ENCODE measurements around the gene ELFN1. TPM values are rescaled to one million over a fixed set of nuclear protein-coding genes. Genes with fewer than 3 reads are reported as not detected.

Gene ELFN1
- total and polyA plus RNA-seq, 9 of the 15 experiments (the other 6 are each of a cell fraction or from before 2014, with no cell fraction given), result 0.04 to 0.64 (median 0.18) TPM; not detected in 2

DNA sequence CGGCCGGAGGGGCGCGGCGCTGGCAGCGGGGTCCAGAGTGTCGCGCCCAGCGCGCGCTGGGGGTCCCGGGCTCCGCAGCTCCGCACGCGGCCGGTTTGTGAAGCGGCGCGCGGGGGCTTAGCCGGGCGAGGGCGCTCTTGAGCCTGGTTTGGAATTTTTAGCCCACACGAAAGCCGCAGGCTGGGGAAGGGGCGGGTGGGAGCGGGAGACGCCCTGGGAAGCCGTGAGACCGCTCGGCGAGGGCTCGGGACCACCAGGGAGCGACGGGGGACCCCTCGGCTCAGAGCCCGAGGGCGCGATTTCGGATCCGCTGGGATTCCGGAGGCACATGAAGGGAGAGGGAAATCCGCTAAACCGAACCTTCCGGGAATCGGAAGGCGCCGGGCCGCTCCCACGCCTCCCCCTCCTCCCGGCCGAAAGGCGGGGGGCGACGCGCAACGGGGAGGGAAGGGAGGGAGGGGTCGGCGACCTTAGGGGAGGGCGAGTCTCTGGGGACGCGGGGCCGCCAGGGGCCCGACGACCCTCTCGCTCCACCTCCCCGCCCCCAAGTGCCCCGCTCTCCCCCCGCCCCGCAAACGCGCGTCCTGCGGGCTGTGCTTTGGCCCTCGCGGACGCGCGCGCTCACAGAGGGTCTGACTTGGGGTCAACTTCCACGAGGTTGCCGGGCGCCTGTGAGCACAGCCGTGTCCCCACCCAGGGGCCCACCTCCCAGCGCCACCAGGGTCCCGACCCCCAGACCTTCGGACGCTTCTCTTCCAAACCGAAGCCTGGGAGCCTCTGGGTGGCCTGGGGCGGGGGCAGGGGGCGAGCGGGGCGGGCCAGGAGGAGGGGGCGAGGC is 5.1 kb upstream of the ELFN1 start (continued):
- TF ChIP-seq RBM22 (IDR thresholded peaks at IDR 0.05; ENCODE audit: low read depth, low read length, poor library complexity, severe bottlenecking) (no peak), KAT7 (CRISPR knock-in tag; IDR thresholded peaks at IDR 0.05; ENCODE audit: borderline replicate concordance) (no peak), SNRNP70 (optimal IDR thresholded peaks at IDR 0.05; ENCODE audit: low read depth, low read length) (no peak), XRCC3 (IDR thresholded peaks at IDR 0.05) (no peak), ZBTB12 (CRISPR knock-in tag; IDR thresholded peaks at IDR 0.05) (no peak), GABPA (tag; conservative IDR thresholded peaks at IDR 0.05; ENCODE audit: low read depth) (no peak), CAMTA2 (CRISPR knock-in tag; conservative IDR thresholded peaks at IDR 0.05) (no peak), ZNF277 (CRISPR knock-in tag; IDR thresholded peaks at IDR 0.05; ENCODE audit: borderline replicate concordance) (no peak), MAZ (CRISPR knock-in tag; conservative IDR thresholded peaks at IDR 0.05 in 1 of 2, IDR thresholded peaks at IDR 0.05 in 1 of 2) (peak; percentile 37 to 43; a peak in 2 of 4 replicates), TEAD4 (IDR thresholded peaks at IDR 0.05; ENCODE audit: low read length) (no peak), TEAD4 (CRISPR knock-in tag; IDR thresholded peaks at IDR 0.05; ENCODE audit: borderline replicate concordance) (no peak), ZNF263 (CRISPR knock-in tag; IDR thresholded peaks at IDR 0.05; ENCODE audit: borderline replicate concordance) (0 out of 2 replicates have a peak, but pooled peaks have one; percentile 42), GTF2A2 (tag; IDR thresholded peaks at IDR 0.05) (no peak), HINFP (tag; conservative IDR thresholded peaks at IDR 0.05; ENCODE audit: low read depth) (no peak), POLR3G (IDR thresholded peaks at IDR 0.05; ENCODE audit: extremely low read depth, insufficient read length, insufficient replicate concordance) (no peak), PTRF (tag; IDR thresholded peaks at IDR 0.05) (no peak), E2F4 (CRISPR knock-in tag; IDR thresholded peaks at IDR 0.05; ENCODE audit: low read depth) (no peak)
- TF ChIP-seq, protein P1, sequence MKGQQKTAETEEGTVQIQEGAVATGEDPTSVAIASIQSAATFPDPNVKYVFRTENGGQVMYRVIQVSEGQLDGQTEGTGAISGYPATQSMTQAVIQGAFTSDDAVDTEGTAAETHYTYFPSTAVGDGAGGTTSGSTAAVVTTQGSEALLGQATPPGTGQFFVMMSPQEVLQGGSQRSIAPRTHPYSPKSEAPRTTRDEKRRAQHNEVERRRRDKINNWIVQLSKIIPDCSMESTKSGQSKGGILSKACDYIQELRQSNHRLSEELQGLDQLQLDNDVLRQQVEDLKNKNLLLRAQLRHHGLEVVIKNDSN (CRISPR knock-in tag; IDR thresholded peaks at IDR 0.05), result no peak
- TF ChIP-seq, protein P2, sequence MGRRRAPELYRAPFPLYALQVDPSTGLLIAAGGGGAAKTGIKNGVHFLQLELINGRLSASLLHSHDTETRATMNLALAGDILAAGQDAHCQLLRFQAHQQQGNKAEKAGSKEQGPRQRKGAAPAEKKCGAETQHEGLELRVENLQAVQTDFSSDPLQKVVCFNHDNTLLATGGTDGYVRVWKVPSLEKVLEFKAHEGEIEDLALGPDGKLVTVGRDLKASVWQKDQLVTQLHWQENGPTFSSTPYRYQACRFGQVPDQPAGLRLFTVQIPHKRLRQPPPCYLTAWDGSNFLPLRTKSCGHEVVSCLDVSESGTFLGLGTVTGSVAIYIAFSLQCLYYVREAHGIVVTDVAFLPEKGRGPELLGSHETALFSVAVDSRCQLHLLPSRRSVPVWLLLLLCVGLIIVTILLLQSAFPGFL (CRISPR knock-in tag; IDR thresholded peaks at IDR 0.05), result no peak
